ENCODE measurements around the gene SELENOO. TPM values are rescaled to one million over a fixed set of nuclear protein-coding genes. Genes with fewer than 3 reads are reported as not detected.

Gene SELENOO
- total RNA-seq, 1 donor from 2014 or later, result 24.5 TPM

DNA sequence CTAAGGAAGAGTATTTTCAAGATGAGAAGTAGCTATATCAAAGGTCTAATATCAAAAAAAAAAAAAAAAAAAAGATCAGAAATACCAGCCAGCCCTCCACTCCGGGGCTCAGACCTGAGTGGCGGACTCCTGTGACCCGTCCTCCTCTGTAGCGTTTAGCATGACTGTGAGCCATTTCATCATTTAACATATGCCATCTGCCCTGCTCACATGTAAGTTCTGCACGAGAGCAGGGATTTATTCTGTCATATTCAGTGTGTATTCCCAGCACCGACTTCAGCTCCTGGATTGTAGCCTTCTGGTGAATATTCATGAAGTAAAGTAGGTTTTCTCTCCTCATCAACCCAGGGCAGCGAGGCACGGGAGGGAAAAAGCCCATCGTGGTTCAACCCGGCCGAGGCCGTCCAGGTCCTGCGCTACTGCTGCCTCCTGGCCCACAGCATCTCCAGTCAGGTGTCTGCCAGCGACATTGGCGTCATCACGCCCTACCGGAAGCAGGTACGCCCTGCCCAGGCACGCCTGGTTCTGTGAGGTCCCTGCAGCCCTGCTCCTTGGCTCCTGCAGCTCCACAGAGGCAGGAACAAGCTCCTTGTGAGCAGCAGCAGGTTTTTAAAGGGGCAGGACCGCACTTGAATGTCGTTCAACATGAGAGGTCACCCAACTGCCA is 43.0 kb upstream of the SELENOO start:
- no peaks in the 10 kb centered on the region for H3K36me3 Mint-ChIP-seq (ENCODE audit: low read depth)
- peaks cover 27% of the 10 kb centered on the region for H3K27me3 Mint-ChIP-seq (ENCODE audit: low read depth)
- H3K27ac Mint-ChIP-seq (ENCODE audit: unreplicated experiment), result no peak overlapping the region
- H3K4me3 Mint-ChIP-seq, result no peak overlapping the region
- no peaks in the 10 kb centered on the region for H3K9me3 Mint-ChIP-seq
- no peak for DNase-seq (ENCODE audit: low read depth, low spot score)
- H3K4me1 Mint-ChIP-seq, result no peaks in the 10 kb centered on the region
- TF ChIP-seq, protein P1, sequence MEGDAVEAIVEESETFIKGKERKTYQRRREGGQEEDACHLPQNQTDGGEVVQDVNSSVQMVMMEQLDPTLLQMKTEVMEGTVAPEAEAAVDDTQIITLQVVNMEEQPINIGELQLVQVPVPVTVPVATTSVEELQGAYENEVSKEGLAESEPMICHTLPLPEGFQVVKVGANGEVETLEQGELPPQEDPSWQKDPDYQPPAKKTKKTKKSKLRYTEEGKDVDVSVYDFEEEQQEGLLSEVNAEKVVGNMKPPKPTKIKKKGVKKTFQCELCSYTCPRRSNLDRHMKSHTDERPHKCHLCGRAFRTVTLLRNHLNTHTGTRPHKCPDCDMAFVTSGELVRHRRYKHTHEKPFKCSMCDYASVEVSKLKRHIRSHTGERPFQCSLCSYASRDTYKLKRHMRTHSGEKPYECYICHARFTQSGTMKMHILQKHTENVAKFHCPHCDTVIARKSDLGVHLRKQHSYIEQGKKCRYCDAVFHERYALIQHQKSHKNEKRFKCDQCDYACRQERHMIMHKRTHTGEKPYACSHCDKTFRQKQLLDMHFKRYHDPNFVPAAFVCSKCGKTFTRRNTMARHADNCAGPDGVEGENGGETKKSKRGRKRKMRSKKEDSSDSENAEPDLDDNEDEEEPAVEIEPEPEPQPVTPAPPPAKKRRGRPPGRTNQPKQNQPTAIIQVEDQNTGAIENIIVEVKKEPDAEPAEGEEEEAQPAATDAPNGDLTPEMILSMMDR (conservative IDR thresholded peaks at IDR 0.05), result no peak

DNA sequence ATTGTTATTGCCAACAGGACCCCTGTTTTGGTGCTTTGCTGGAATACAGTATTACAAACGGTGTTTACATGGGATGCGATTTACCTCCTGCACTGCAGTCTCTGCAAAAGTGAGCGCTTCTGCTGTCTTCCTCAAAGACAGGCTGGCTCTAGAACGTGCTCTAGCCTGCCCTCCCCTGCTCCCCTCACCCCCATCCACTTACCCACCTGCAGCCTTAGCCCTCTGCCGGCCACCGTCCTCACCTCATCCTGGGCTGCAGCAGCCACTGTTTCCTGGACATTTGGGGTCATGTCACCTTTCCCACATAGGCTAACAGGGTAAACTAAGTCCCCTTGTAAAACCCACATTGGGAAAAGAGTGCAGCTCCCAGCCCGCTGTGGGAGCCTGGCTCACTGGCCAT is 39.9 kb upstream of the SELENOO start:
- Mint-ChIP-seq H3K27ac (ENCODE audit: unreplicated experiment) (peak overlapping the region; percentile 19), H3K4me1 (no peaks in the 10 kb centered on the region), H3K4me3 (no peak overlapping the region), H3K27me3 (ENCODE audit: low read depth) (peaks cover 36% of the 10 kb centered on the region), H3K9me3 (no peaks in the 10 kb centered on the region), H3K36me3 (ENCODE audit: low read depth) (no peaks in the 10 kb centered on the region)
- TF ChIP-seq, protein P1 (conservative IDR thresholded peaks at IDR 0.05), result no peak
- DNase-seq (ENCODE audit: low read depth, low spot score), result no peak

DNA sequence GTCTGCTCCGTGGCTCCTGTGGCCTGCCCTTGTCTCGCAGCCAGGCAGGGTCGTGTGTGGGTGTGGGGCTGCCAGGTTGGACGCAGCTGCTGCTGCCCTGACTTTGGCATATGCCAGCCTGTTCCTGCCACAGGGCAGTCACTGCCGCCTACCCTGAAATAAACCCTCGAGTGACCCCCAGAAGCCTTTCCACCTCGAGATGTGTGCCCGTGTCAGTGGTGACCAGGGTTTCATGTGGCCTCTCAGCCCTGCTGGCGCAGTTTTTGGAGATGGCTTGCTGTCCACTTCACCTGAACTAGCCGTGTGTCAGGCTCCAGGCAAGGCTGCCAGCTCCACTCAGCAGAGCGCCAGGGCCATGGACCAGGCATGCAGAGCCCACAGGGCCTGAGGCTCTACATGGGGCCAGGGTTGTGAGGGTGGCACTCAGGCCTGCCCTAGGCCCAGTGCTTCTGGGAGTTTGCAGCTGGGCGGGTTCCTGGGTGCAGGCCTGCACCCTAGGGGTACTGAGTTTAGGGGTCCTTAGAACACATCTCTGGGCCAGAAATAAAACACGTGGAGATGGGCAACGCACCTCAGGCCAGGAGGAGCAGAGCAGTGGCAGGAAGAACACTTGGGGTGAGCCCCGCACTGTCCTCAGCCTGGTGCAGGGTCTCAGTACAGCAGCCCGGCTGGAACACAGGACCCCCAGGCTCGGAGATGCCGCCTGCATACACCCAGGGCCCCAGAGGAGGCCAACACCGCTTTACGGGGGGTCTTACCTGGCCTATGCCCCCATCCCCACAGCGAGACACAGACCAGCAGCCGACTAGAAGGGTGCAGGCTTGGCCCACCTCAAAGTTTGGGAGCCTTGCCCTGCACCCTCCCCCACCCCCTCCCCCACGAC is 39.1 kb upstream of the SELENOO start:
- peaks cover 37% of the 10 kb centered on the region for H3K27me3 Mint-ChIP-seq (ENCODE audit: low read depth)
- no peak overlapping the region for H3K27ac Mint-ChIP-seq (ENCODE audit: unreplicated experiment)
- no peaks in the 10 kb centered on the region for H3K9me3 Mint-ChIP-seq
- no peaks in the 10 kb centered on the region for H3K4me1 Mint-ChIP-seq
- H3K4me3 Mint-ChIP-seq, result no peak overlapping the region
- no peak for DNase-seq (ENCODE audit: low read depth, low spot score)
- TF ChIP-seq, protein P1 (conservative IDR thresholded peaks at IDR 0.05), result no peak
- H3K36me3 Mint-ChIP-seq (ENCODE audit: low read depth), result no peaks in the 10 kb centered on the region

DNA sequence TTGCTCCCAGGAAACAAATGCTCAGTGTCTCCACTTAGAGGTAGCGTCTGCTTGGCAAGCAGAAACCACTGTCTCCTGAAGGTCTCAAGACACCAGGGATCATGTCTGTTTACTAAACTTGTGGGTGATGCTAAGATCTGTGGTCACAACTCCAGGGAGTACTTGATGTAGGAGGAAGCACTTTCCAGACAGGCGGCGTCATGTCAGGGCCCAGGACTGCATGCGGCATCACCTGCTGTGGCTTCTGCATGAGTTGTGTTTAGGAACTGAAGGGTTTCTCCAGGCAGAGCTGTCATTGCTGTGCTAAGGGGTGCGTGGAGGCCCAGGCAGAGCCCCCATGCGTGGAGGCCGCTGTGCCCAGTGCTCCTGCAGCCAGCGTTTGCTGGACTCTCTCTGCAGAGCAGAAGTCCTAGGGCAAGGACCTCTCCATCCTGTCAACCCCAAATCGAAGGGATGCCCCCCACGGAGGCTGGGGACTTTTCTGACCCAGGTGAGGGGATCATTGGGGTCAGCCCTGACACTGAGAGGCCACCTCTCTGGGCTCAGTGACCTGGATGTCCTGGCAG is 38.3 kb upstream of the SELENOO start:
- no peaks in the 10 kb centered on the region for H3K9me3 Mint-ChIP-seq
- TF ChIP-seq, protein P1 (conservative IDR thresholded peaks at IDR 0.05), result no peak
- peak overlapping the region; percentile 57 for H3K27ac Mint-ChIP-seq (ENCODE audit: unreplicated experiment)
- H3K4me1 Mint-ChIP-seq, result no peaks in the 10 kb centered on the region
- H3K36me3 Mint-ChIP-seq (ENCODE audit: low read depth), result no peaks in the 10 kb centered on the region
- no peak for DNase-seq (ENCODE audit: low read depth, low spot score)
- peaks cover 38% of the 10 kb centered on the region for H3K27me3 Mint-ChIP-seq (ENCODE audit: low read depth)
- no peak overlapping the region for H3K4me3 Mint-ChIP-seq

DNA sequence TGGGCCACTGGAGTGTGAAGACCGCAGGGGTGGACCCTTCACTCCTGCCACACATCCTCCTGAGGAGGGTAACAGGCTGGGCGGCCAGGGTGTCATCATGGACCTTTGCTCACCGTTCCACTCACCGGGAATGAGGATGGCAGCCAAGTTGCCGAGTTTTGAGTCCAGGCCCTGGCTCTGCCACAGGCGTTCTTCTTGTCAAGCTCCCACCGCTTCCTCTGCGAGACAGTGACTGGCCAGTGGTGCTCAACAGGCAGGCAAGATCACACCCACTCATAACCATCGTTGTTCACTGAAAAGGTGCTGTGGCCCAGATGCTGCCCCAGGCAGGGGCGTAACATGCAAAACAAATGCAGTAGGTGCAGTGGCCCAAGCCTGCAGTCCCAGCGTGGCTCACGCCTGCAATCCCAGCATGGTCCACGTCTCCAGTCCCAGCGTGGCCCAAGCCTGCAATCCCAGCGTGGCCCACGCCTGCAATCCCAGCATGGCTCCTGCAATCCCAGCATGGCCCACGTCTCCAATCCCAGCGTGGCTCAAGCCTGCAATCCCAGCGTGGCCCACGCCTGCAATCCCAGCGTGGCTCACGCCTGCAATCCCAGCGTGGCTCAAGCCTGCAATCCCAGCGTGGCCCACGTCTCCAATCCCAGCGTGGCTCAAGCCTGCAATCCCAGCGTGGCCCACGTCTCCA is 35.2 kb upstream of the SELENOO start:
- DNase-seq (ENCODE audit: low read depth, low spot score), result no peak
- TF ChIP-seq, protein P1 (conservative IDR thresholded peaks at IDR 0.05), result no peak
- Mint-ChIP-seq H3K4me3 (peak overlapping the region; percentile 16), H3K27ac (ENCODE audit: unreplicated experiment) (no peak overlapping the region), H3K27me3 (ENCODE audit: low read depth) (peaks cover 38% of the 10 kb centered on the region), H3K9me3 (no peaks in the 10 kb centered on the region), H3K36me3 (ENCODE audit: low read depth) (no peaks in the 10 kb centered on the region), H3K4me1 (no peaks in the 10 kb centered on the region)
